ENCODE data around the gene TOPAZ1. TPM values are rescaled to one million over a fixed set of nuclear protein-coding genes. Genes with fewer than 3 reads are reported as not detected.

The TOPAZ1 gene
- total RNA-seq (2022; extraction: Qiagen RNA extraction; ENCODE audit: low read depth) = not detected in 5 replicates

DNA sequence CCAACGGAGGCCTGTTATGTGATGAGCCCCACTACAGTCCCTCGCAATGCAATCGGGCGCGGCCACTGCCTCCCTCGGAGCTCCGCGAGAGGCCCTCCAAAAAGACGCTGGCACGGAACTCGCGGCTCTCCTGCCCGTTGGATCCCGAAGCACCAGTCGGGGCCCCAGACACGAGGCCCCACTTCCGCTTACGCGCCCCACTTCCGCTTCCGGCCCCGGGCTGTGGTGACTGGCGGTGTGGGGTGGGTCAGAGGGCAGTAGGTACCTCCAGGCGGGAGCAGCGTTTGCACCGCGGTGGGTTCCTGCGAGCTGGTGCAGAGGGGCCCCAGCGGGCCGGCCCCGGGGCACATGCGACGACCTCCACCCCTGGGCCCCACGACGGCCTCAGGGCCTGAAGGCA, at the start of gene TOPAZ1:
Gene TOPAZ1 (plus strand): TSS at position 181 of the 400 bp plus-strand sequence. CDS start 168 bp downstream, at position 349.

GRCh38 chr3:44338010-44338827, 96.5 kb downstream of the TOPAZ1 start, which contains the start of gene TCAIM:
Gene TCAIM (plus strand): TSS chr3:44338766. CDS start chr3:44354783, 16,017 bp downstream.

Other genes with a start within 250 kb of the TOPAZ1 start
- gene TCAIM, start 96.9 kb downstream of the TOPAZ1 start, total RNA-seq (2022; extraction: Qiagen RNA extraction; ENCODE audit: low read depth) = 5.6 to 8.8 TPM (median 7.8 TPM) in 5 replicates
- 1.8 to 2.7 TPM (median 2.4 TPM) in 5 replicates for gene ZNF445, start 235.8 kb downstream of the TOPAZ1 start, total RNA-seq (2022; extraction: Qiagen RNA extraction; ENCODE audit: low read depth)